ENCODE data around the gene GRIA1.

Gene GRIA1

DNA sequence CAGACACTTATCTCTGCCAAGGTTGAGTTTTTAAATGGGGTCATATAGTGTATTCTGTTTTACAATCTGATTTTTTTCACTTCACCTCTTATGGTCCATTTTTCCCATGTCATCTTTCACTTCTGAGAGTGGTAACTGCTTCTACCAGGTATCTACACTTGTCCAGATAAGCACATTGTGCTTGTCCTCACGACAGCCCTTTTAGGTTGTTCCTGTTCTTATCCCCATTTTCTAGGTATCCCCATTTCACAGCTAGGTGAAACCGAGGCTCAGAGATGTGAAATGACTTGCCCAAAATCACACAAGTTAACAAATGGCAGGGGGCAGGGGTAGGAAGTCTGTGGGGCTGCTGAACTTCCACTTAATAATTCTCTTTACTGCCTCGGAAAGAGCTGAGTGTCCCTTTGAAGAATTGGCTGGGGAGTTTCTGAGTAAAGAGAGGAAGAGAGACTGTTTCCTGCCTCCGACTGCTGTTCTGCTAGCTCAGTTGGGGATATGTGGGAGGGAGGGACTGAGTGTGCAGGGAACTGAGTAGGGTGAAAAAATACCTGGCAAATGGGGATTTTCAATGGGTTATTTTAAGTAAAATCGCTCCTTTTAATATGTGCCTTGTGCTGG is 255.4 kb downstream of the GRIA1 start:
- no peak for DNase-seq

DNA sequence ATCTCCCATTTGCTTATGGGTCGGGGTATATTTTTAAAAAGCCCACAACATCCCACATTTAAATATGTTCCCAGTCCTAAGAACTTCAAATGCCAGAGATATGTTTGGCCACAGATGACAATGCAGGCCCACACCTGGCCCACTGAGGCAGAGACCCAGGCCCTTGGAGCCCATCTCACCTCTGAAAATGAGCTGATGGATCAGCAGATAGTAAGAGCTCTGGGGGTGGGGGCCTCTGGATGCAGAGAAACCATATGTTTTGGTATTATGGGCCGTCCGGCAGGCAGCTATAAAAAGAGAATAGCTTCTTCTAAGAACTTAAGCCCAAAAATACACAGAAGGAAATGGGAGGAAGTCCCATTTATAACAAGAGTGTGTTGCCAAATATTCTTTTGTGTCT is 256.0 kb downstream of the GRIA1 start:
- no peak for DNase-seq

DNA sequence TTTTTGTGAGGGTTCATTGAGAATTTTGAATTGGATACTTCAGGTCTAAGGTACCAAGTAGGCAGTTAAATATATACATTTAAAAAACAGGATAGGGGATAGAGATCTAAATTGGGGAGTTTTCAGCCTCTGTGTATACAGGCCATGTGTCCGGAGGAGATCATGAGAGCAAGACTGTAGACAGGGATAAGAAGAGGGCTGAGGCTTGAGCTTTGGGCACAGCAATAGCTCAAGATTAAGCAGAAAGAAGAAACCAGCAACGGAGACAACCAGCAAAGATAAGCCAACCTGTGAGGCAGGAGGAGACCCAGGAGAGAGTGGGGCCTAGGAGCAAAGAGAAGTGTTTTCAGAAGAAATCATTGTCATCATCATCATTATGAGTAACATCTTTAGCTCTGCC is 258.4 kb downstream of the GRIA1 start:
- DNase-seq, result no peak

DNA sequence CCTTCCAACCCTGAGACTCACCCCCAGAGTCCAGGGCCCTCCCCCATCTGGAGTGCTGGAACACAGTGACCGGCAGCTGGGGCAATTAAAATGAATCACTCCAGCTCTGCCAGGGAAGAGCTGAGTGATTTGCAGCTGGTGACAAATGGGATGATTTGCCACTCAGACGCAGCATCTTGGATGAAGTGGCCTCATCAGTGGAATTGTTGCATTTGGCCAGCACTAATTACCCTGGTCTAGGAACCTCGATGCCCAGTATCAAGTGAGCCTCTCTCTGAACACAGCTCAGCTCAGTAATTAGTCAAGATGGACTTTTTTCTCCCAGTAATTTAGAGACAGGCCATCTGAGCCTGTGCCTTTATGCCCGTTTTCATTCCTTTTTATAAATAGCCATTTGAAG is 259.5 kb downstream of the GRIA1 start:
- DNase-seq, result no peak

DNA sequence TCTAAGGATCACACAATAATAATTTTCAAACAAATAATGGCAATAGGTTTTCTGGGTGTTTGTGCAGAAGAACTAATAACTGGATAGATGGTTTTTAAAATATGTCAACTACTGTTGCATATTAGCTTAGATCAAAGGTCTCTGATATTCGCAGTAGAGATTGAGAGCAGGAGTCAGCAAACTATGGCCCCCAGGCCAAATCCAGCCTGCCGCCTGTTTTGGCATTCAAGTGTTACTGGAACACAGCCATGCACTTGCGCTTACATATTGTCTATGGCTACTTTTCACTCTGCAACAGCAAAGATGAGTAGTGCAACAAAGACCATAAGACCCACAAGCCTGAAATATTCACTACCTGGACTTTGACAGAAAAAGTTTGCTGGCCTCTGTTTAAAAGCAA is 260.8 kb downstream of the GRIA1 start:
- DNase-seq, result no peak

DNA sequence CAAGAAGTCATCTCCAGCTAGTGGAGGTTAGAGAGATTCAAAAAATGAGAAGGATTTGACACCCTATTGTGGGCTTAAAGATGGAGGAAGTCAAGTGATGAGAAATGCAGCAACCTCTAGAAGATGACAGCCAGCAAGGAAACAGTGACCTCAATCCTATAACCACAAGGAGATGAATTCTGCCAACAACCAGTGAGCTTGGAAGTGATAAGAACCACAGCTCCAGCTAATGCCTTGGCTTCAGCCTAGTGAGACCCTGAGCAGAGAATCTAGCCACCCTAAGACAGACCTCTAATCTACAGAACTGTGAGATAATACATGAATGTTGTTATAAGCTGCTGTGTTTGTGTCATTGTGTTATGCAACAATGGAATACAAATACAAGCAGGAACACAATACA is 262.4 kb downstream of the GRIA1 start:
- no peak for DNase-seq

DNA sequence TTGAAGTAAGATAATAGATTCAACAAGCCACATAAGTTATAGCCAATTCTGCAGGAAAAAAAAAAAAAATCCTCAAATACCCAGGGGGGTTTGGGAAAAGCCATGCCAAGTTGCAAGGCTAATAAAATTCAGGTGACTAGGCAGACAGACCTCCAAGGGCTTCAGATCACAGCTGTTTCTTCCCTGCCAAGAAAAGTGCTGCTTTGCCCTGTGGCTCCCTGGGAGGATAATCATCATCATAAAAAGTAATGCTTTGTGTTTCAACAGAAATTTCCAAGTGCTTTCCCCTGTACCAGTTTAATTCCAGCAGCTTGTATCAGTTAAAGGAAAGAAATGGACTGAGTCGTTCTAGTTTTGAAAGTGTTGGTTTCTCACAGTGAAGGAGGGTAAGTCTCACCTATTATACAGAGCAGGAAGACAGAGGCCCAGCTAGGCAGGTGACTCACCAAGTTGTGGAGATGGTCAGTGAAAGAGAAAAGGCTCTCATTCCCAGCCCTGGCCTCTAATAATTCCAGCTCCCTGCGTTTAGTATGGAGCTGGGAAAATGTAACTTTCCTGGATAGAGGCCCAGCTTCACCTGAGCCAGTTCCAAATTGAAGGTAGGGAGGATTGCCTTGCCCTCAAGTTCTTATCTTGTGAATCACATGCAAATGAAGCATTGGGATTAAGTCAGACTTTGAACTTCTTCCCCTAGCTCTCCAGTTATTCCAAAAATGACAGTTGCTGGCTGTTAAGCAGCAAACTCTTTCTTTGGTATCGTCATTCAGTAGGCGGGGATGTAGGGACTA is 263.4 kb downstream of the GRIA1 start:
- no peak for DNase-seq

DNA sequence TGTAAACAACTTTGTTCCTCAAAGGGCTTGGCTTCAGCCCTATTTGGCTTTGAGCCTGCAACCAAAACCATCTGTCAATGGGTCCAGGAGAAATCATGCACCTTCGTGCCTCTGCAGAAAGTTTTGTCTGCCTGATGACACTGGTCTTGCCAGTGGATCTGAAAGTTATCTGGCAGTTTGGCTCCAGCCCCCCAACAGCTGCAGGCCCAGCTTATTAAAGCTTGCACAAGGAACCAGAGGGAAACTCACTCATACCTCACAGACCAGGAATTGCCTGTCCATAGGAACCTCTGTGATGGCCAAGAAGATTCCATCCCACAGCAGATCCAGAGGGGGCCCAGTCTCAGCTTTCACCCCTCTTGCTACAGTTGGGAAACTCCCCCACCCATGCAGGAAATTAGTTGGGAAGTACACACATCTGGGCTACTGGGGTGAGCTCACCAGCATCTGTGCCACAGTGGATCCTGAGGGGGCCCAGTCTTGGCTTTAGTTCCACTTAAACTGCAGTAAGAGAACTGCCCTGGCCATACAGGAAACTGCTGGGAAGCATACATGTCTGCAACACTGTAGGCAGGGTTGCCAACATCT is 265.5 kb downstream of the GRIA1 start:
- no peak for DNase-seq

DNA sequence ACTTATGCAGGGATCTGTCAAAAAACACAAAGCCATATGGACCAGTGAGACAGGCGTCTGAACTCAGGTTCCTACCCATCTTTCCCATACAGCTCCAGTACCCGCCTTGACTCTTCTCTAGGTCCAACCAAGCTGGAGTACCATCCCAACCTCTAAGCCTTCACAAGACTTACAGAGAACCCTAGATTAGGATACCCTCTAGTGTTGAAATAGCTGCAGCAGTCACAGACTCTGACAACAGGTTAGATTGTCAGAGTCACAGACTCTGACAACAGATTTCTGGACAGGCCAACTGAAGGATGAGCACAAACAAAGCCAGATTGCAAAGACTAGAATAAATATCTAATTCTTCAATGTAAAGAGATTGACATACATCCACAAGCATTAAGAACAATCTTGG is 266.1 kb downstream of the GRIA1 start:
- no peak for DNase-seq

DNA sequence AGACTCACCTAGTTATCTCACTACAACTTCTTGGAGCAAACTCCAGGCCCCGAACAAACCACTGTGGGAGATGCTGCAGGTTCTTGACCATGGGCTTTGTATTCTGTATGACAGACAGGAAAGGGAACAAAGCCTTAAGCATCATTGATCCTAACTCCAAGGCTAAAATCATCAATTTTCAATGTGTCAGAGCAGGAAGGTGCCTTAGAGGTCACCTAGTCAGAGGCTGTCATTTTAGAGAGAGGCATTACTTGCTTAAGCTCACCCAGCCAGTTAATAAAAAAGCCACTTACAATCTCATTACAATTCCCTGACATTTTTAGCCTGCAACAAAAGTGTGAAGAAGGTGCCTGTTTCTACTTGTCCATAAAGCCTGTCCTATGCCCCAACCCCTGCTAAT is 275.5 kb downstream of the GRIA1 start:
- no peak for DNase-seq

DNA sequence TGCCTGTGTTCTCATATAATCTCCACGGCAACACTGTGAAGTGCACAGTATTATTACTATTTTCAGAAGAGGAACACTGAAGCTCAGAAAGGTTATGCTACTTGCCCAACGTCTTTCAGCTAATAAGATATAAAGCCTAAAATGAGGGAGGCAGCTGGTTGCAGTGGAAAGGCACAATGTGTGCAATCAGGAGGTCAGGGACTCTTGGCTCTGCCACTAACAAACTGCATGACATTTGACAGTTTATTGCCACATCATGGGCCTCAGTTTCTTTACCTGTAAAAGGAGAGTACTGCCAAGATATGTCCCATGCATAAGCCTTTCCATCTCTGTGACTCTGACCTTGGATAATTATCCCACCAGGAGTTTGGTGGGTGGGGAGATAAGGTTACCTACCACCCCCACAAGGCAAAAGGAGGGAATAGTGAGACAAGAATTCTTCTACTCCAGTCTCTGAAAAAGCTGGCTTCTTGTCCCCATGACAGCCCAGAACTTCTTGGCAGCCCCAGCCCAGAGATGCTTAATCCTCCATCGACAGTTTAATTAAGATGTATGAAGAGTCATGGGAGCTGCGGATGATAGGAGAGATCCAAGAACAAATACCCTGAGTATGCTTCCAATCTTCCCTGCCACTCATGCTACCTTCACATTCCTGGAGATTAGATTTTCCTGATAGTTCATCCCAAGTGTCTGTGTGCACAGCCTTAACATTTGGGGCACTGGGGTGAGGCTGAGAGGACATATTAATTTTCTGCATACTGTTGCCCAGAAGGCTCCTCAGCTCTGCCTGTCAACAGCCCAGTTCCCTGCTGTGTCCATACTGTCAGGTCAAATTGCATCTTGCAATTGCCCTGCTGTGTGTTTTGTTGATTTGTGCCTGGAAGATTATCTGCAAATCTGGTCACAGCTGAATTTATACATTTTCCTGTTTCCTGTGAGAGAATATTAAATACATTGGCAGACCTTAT is 277.0 kb downstream of the GRIA1 start:
- DNase-seq, result no peak

DNA sequence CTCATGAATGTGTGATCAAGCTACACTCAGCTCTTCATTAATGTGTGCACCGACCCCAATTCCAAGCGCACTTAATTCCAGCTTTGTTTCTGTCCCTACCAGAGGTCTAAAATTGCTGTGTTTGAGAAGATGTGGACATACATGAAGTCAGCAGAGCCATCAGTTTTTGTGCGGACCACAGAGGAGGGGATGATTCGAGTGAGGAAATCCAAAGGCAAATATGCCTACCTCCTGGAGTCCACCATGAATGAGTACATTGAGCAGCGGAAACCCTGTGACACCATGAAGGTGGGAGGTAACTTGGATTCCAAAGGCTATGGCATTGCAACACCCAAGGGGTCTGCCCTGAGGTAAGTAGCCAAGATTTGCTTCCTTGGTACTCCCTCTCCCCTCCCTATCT is 279.6 kb downstream of the GRIA1 start:
- DNase-seq, result no peak

DNA sequence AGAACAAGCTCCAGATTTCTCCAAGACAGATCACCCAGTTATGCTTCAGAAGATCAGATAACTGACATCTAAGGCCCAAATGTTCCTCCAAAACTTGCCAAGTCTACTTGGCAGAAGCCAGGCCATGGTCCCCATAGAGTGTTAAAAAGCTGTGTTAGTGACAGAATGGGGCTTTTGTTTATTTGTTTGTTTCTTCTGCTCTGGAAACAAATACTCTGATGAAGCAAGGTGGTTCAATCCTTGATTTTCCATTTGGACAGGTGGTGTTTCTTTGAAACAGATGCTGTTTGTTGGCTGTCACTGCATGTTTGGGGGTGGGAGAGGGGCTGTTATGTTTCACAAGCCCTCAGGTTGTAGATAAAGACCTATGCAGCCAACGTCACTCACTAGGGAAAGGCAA is 284.2 kb downstream of the GRIA1 start:
- DNase-seq, result no peak

DNA sequence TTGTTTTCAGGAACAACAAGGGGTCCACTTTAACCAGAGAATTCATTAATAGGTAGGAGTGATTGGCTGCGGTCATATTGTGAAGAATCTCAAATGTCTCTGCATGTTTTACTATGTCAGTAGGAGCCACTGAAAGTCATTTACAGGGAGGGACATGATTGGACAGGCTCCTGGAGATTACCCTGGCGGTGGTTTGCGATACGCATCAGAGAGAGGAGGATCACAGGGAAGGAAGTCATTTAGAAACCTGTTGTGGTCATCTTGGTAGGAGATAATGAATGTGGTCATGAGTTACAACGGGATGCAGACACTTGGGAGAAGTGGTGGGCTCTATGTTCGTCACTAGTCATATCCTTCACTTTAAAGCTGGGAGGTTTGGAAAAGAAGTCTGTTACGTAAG is 285.5 kb downstream of the GRIA1 start:
- DNase-seq, result no peak

DNA sequence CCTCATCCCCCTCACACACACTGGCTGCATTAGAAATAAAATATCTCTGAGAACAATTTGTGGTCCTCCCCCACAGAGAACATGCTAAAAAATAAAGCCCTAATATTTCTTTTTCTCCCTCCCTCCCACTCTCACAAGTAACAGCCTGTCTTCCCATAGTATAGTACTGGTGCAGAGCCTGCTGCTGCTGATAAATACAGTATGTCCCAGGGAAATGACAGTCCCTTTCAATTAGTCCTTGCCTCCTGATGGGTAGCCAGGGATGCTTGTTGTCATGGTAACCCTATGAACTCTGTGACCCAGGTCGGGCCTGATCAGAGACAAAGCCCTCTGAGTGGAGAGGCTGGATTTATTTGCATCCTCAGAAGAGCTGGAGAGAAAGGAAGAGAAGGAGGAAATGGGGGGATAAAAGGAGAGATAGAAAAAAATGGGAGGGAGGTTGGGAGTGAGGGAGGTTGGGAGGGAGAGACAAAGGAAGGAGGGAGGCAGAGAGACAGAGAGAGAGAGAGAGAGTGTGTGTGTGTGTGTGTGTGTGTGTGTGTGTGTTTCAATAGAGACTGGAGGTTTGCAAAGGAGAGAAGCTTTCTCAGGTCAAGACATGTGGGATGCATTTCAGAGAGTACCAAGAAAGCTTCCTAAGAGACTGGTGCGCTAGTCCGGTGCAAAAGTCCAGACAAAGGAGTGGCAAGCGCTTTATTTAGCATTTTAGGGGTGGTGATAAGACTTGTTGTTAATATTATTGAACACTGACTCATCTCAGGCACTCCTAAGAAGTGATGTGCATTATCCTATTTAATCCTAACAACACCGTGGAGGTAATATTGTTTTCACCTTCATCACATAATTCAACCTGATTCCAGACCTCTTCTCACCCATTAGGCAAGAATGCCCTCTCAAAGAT is 287.5 kb downstream of the GRIA1 start:
- no peak for DNase-seq

DNA sequence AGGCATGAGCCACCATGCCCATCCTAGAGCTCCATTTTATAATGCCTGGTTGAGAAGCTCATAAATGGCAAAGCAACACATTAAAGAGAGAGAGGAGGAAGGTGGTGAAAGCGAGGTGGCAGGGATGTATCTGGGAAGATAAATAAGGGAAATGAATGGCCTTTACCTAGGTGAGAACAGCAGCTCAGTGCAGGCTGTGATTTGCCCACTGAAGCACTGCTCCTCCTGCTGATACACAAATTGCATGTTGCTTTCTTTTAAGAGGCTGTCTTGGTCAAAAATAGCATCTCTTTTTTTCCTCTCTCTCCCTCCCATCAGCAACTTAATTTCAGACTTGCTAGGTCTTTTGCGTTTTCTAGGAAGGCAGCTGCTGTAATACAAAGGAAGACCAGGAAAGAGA is 289.4 kb downstream of the GRIA1 start:
- no peak for DNase-seq

DNA sequence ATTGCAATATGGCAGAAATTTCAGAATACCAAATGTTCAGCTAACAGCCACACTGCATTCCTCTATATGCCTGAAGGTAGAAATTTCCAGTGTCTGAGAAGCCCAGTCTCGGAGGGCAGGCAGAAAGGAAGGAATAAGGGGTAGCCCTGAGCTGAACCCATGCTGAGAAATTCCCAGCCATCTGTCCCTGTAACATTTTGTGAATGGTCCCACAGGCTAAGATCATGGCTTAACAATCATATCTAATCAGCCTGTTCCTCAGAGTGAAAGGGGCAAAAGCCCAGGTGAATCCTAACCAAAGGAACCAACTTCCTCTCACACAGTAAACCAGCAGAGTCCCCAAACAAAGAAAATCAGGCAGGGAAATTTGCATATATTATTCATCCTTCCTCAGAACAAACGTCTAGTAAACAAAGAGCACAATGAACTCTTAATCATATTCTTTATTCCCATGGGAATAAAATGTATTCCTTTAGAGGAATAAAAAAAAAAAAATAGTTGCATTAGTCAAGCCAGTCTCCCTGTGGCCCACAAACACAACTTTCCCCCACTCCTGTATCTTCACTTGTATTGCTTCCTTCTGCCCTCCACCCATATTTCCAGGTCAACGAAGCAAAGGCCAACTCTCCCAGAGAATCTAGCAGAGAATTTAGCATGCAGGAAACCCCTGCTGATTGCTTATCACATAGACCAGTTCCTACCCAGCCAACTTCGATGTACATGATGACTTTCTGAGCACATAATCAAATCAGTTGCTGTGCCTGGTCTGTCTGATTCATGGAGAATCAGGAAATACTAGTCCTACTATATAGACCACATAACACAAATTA is 290.6 kb downstream of the GRIA1 start:
- DNase-seq, result no peak

DNA sequence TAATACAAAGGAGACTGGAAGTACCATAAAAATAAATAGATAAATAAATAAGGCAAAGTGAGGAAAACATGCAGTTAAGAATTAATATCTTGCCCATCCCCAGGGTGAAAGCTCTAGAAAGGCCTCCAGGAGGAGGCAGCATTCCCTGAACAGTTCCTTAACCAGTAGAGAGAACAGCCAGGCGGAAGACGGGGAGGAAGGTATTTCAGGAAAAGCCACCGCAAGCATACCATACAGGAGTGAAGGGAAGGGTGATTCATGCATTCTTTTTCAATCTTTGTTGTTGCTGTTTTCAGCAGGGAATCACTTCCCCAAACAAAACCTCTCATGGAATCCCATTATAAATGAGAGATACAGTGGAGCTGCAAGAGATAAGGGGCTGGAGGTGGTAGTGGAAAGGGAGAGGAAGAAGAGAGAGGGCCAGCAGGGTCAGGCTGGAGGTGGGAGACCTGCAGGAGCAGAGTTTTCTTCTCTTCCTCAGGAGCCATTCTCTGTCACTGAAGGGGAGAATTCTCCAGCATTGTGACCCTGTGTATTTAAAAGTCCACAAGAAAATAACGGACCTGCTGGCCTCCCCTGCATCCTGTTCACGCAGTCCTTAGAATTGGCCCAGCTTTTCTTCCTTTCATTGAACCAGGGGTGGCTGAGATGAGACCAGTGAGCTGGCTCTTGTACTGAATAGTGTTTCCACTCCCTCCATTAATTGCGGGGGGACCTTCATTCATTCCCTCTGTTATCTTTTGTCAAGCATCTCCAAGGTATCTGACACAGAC is 292.3 kb downstream of the GRIA1 start:
- DNase-seq, result no peak

DNA sequence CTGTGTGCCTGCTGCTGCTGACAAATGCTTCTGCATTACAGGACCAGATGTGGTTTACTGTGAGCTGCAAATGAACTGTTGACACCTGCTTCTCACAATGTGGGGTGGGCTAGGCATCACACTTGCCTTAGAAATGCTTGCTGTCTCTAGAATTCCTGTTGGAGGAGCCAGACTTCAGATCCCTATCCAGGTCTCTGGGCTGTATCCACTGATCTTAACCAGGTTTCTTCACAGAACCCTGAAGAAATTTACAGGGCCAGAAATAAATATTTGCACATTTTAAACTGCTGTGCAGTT is 292.8 kb downstream of the GRIA1 start:
- DNase-seq, result no peak

DNA sequence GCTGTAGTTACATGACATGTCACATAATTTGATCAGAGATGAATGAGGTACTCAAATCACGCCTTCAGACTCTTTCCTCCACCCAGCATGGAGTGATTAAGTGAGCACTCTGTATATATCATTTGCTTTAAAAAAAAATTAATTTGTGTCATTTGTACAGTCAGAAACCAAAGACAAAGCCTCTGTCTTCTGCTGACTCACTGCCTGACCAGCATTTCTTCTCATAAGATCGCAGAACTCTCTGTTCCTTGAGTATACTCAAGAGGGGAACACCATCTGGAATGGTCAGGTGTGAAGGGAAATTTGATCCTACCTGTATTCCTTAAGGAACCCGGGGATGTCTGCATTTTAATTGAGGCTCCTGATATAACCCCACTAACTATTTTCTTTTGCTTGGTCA is 293.8 kb downstream of the GRIA1 start:
- DNase-seq, result no peak

DNA sequence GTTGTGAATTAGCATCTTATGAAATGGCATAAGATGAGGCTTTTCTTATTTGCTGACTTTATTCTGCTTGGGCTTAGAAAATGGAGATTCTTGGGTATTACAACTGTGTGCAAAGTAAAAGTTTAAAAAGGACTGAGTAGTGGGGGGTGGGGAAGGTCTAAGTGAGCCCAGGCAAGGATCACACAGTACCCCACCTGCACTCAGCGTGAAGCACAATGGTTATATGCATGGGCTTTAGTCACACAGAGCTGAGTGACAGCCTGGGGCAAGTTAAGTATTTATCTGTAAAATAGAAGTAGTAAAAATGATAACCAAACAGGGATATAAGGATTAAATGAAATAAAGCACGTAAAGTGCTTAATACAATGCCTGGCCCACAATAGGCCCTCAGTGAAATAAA is 300.9 kb downstream of the GRIA1 start:
- no peak for DNase-seq

All from GOT3 (cell line).